PFSK-1 (cell line): ENCODE results near the gene PRND.

Source experiments
- REST ChIP-seq, 2 experiments: IDR thresholded peaks; 2 replicates each; pipeline versions ENCODE4 v1.6.1 to v1.8.0; 2011 to 2012; ENCODE audit warnings: low read depth in 2 of 2, low read length in 2 of 2, control low read depth in 1 of 2, inconsistent platforms in 1 of 2, mild to moderate bottlenecking in 1 of 2, moderate library complexity in 1 of 2; ENCODE audit not compliant: insufficient read depth in 1 of 2
- TAF1 ChIP-seq: IDR thresholded peaks from 2 replicates; pipeline ENCODE4 v1.6.1; 2012; ENCODE audit warnings: low read length, control low read depth, borderline replicate concordance; ENCODE audit not compliant: insufficient read depth

- TF ChIP-seq REST (IDR thresholded peaks at IDR 0.05; ENCODE audit: insufficient read depth in 1 of 2, low read depth in 2 of 2, low read length in 2 of 2) (no peak), TAF1 (no peak)
Observed at GRCh38 chr20:4764805-4765204, 43.1 kb downstream of the PRND start.
